NCI-H526 treated with DMSO at 0.1 percent for 48 hours (cell line): ENCODE data around the gene RBM20.

Experiments used
- DNase-seq: peaks from one replicate; lab custom pipeline; 2025; lab: John Stamatoyannopoulos, UW

The RBM20 gene

GRCh38 chr10:110789604-110790433, 145.7 kb downstream of the RBM20 start:
- DNase-seq = no peak

GRCh38 chr10:110790913-110791506, 146.9 kb downstream of the RBM20 start:
- no peak for DNase-seq

- no peak for DNase-seq
These were observed 147.5 kb downstream of the RBM20 start for GRCh38 chr10:110791541-110792073.

- DNase-seq = no peak
These were observed 148.5 kb downstream of the RBM20 start for GRCh38 chr10:110792476-110793125.

GRCh38 chr10:110793128-110793812, 149.1 kb downstream of the RBM20 start:
- DNase-seq = no peak

- no peak for DNase-seq
These were observed 149.8 kb downstream of the RBM20 start for GRCh38 chr10:110793886-110794285.

GRCh38 chr10:110794808-110795207, 150.7 kb downstream of the RBM20 start:
- no peak for DNase-seq

GRCh38 chr10:110797416-110797815, 153.3 kb downstream of the RBM20 start:
- no peak for DNase-seq

- DNase-seq = no peak
These were observed 154.2 kb downstream of the RBM20 start for GRCh38 chr10:110798340-110798739.

- DNase-seq = no peak
These were observed 158.0 kb downstream of the RBM20 start for GRCh38 chr10:110802090-110802489.

GRCh38 chr10:110802551-110803238, 158.6 kb downstream of the RBM20 start:
- no peak for DNase-seq

GRCh38 chr10:110803239-110803749, 159.2 kb downstream of the RBM20 start:
- peak; percentile 18 for DNase-seq

- no peak for DNase-seq
These were observed 159.7 kb downstream of the RBM20 start for GRCh38 chr10:110803830-110804338.

- no peak for DNase-seq
These were observed 160.2 kb downstream of the RBM20 start for GRCh38 chr10:110804376-110804775.

- no peak for DNase-seq
These were observed 161.2 kb downstream of the RBM20 start for GRCh38 chr10:110805292-110805691.

GRCh38 chr10:110806335-110806734, 162.2 kb downstream of the RBM20 start:
- no peak for DNase-seq

GRCh38 chr10:110808123-110808522, 164.0 kb downstream of the RBM20 start:
- DNase-seq = no peak

- no peak for DNase-seq
These were observed 164.5 kb downstream of the RBM20 start for GRCh38 chr10:110808615-110809014.

- DNase-seq = no peak
These were observed 166.5 kb downstream of the RBM20 start for GRCh38 chr10:110810625-110811024.

- DNase-seq = no peak
These were observed 167.8 kb downstream of the RBM20 start for GRCh38 chr10:110811791-110812581.
